ENCODE results near the gene KLHL12. TPM values are rescaled to one million over a fixed set of nuclear protein-coding genes. Genes with fewer than 3 reads are reported as not detected.
A peak's percentile ranks its signal among the peaks of the same experiment; 100 is the strongest.

The KLHL12 gene
- polyA plus RNA-seq, 1 donor from 2014 or later = 62.8 TPM

- H3K4me3 ChIP-seq (ENCODE audit: low read length) = no peak overlapping the region
- H3K9me3 ChIP-seq (ENCODE audit: low read length) = no peaks in the 10 kb centered on the region
- TF ChIP-seq EZH2 (IDR thresholded peaks at IDR 0.05; ENCODE audit: borderline replicate concordance, insufficient read depth, low read length, poor library complexity, severe bottlenecking) (no peak), MXI1 (conservative IDR thresholded peaks at IDR 0.05; ENCODE audit: poor library complexity, severe bottlenecking) (no peak), REST (IDR thresholded peaks at IDR 0.05; ENCODE audit: borderline replicate concordance) (no peak), TAF1 (IDR thresholded peaks at IDR 0.05; ENCODE audit: low read depth) (no peak), SMC3 (conservative IDR thresholded peaks at IDR 0.05; ENCODE audit: poor library complexity) (no peak), POLR2AphosphoS5 (IDR thresholded peaks at IDR 0.05) (no peak), CTCF (IDR thresholded peaks at IDR 0.05; ENCODE audit: poor library complexity, severe bottlenecking) (no peak), EP300 (conservative IDR thresholded peaks at IDR 0.05; ENCODE audit: poor library complexity, severe bottlenecking) (no peak), RAD21 (conservative IDR thresholded peaks at IDR 0.05) (no peak)
- H3F3A ChIP-seq (ENCODE audit: insufficient read depth, low read length, poor library complexity, severe bottlenecking) = no peaks in the 10 kb centered on the region
- H2AFZ ChIP-seq (ENCODE audit: low read depth, low read length) = no peak overlapping the region
- no peak overlapping the region for H3K27ac ChIP-seq (ENCODE audit: low read length)
- no peaks in the 10 kb centered on the region for H3K27me3 ChIP-seq (ENCODE audit: insufficient read depth, low read depth, low read length)
- no peak overlapping the region for H3K9ac ChIP-seq (ENCODE audit: low read length)
- no peaks in the 10 kb centered on the region for H4K20me1 ChIP-seq (ENCODE audit: insufficient read depth)
- no peaks in the 10 kb centered on the region for H3K9me2 ChIP-seq (ENCODE audit: insufficient read depth, low read length)
- no peak overlapping the region for H3K4me2 ChIP-seq (ENCODE audit: low read length)
- peaks cover 29% of the 10 kb centered on the region for H3K79me2 ChIP-seq (replicated peaks; ENCODE audit: insufficient read depth, low read length)
- no peaks in the 10 kb centered on the region for H3K36me3 ChIP-seq (ENCODE audit: insufficient read depth, low read length)
Observed at GRCh38 chr1:202959276-202959620, 32.2 kb upstream of the KLHL12 start.

- no peaks in the 10 kb centered on the region for H4K20me1 ChIP-seq (ENCODE audit: insufficient read depth)
- H3F3A ChIP-seq (ENCODE audit: insufficient read depth, low read length, poor library complexity, severe bottlenecking) = no peaks in the 10 kb centered on the region
- H3K79me2 ChIP-seq (replicated peaks; ENCODE audit: insufficient read depth, low read length) = peaks cover 34% of the 10 kb centered on the region
- no peaks in the 10 kb centered on the region for H3K9me2 ChIP-seq (ENCODE audit: insufficient read depth, low read length)
- no peaks in the 10 kb centered on the region for H3K9me3 ChIP-seq (ENCODE audit: low read length)
- peak overlapping the region; percentile 99 for H3K4me2 ChIP-seq (ENCODE audit: low read length)
- peak overlapping the region; percentile 46 for H3K27ac ChIP-seq (ENCODE audit: low read length)
- peak overlapping the region; percentile 92 for H3K9ac ChIP-seq (ENCODE audit: low read length)
- TF ChIP-seq TAF1 (IDR thresholded peaks at IDR 0.05; ENCODE audit: low read depth) (no peak), EZH2 (IDR thresholded peaks at IDR 0.05; ENCODE audit: borderline replicate concordance, insufficient read depth, low read length, poor library complexity, severe bottlenecking) (no peak), REST (IDR thresholded peaks at IDR 0.05; ENCODE audit: borderline replicate concordance) (no peak), MXI1 (conservative IDR thresholded peaks at IDR 0.05; ENCODE audit: poor library complexity, severe bottlenecking) (no peak), POLR2AphosphoS5 (IDR thresholded peaks at IDR 0.05) (no peak), SMC3 (conservative IDR thresholded peaks at IDR 0.05; ENCODE audit: poor library complexity) (no peak), CTCF (IDR thresholded peaks at IDR 0.05; ENCODE audit: poor library complexity, severe bottlenecking) (no peak), EP300 (conservative IDR thresholded peaks at IDR 0.05; ENCODE audit: poor library complexity, severe bottlenecking) (no peak), RAD21 (conservative IDR thresholded peaks at IDR 0.05) (no peak)
- no peaks in the 10 kb centered on the region for H3K27me3 ChIP-seq (ENCODE audit: insufficient read depth, low read depth, low read length)
- no peaks in the 10 kb centered on the region for H3K36me3 ChIP-seq (ENCODE audit: insufficient read depth, low read length)
- H3K4me3 ChIP-seq (ENCODE audit: low read length) = peak overlapping the region; percentile 89
- H2AFZ ChIP-seq (ENCODE audit: low read depth, low read length) = peak overlapping the region; percentile 49
Observed at GRCh38 chr1:202958544-202959275, 31.7 kb upstream of the KLHL12 start.
